Caco-2 (cell line): ENCODE data around the gene TRIM71. TPM values are rescaled to one million over a fixed set of nuclear protein-coding genes. Genes with fewer than 3 reads are reported as not detected.

ENCODE experiments used
- BruUV-seq: library from RNA; stranded (reverse); fragments of 400-500 nt; replicated peaks from 2 replicates; lab custom pipeline; 2021; lab: Mats Ljungman, UMichigan
- CTCF ChIA-PET: fragments of 300-600 bp; sonication (Branson Sonifier 250); formaldehyde crosslinking; loops from one replicate; lab custom pipeline; 2022; ENCODE audit warnings: antibody characterized with exemption; lab: Charles Lee
- POLR2A ChIA-PET: fragments of 300-600 bp; sonication (Branson Sonifier 250); formaldehyde crosslinking; loops from one replicate; lab custom pipeline; 2022; ENCODE audit warnings: antibody characterized with exemption; lab: Charles Lee
- DNase-seq, 2 experiments: peaks; one replicate each; pipeline versions ENCODE4 v3.0.0 to v3.0.0-alpha.2; 2020 to 2022
- H3K27me3 ChIP-seq: replicated peaks from 2 replicates; pipeline ENCODE4 v1.6.0; 2011; ENCODE audit warnings: low read length; ENCODE audit not compliant: control insufficient read depth, insufficient read depth
- H3K36me3 ChIP-seq: 2 replicates; pipeline ENCODE4 v1.5.1; 2011; ENCODE audit warnings: low read length; ENCODE audit not compliant: control insufficient read depth, insufficient read depth
- H3K4me1 ChIP-seq: fragments of 250-450 bp; sonication (Bioruptor Pico); 2 replicates; pipeline ENCODE4 v1.5.1; 2020; ENCODE audit warnings: mild to moderate bottlenecking
- H3K4me3 ChIP-seq: 2 replicates; pipeline ENCODE4 v1.5.1; 2011; ENCODE audit warnings: low read depth, mild to moderate bottlenecking, control low read depth, low read length
- H3K9me3 ChIP-seq: fragments of 250-450 bp; sonication (Bioruptor Pico); 2 replicates; pipeline ENCODE4 v1.5.1; 2020; ENCODE audit warnings: mild to moderate bottlenecking, moderate library complexity
- H3K27ac Mint-ChIP-seq: one replicate; pipeline ENCODE4 v1.8.0; 2022; ENCODE audit warnings: mixed read lengths; ENCODE audit not compliant: unreplicated experiment
- H3K27me3 Mint-ChIP-seq: one replicate; pipeline ENCODE4 v1.8.0; 2022; ENCODE audit warnings: mixed read lengths; ENCODE audit not compliant: insufficient read depth, unreplicated experiment
- H3K36me3 Mint-ChIP-seq: one replicate; pipeline ENCODE4 v1.8.0; 2022; ENCODE audit warnings: mild to moderate bottlenecking, mixed read lengths; ENCODE audit not compliant: insufficient read depth, unreplicated experiment
- H3K4me1 Mint-ChIP-seq: one replicate; pipeline ENCODE4 v1.8.0; 2022; ENCODE audit warnings: low read depth, mixed read lengths; ENCODE audit not compliant: unreplicated experiment
- H3K4me3 Mint-ChIP-seq: one replicate; pipeline ENCODE4 v1.8.0; 2022; ENCODE audit warnings: mild to moderate bottlenecking, moderate library complexity, mixed read lengths; ENCODE audit not compliant: unreplicated experiment
- H3K9me3 Mint-ChIP-seq: one replicate; pipeline ENCODE4 v1.8.0; 2022; ENCODE audit warnings: mixed read lengths; ENCODE audit not compliant: unreplicated experiment
- CTCF ChIP-seq, 2 experiments: fragments of 200-600 bp in 1 of 2; IDR thresholded peaks; 1 replicate in 1 of 2; 2 replicates in 1 of 2; pipeline versions ENCODE4 v1.5.1 to v1.8.0; 2011 to 2022; ENCODE audit warnings: antibody characterized with exemption in 1 of 2, control low read depth in 1 of 2, inconsistent platforms in 1 of 2, low read depth in 1 of 2, low read length in 1 of 2, mild to moderate bottlenecking in 1 of 2, moderate library complexity in 1 of 2; ENCODE audit not compliant: insufficient read depth in 1 of 2, severe bottlenecking in 1 of 2, unreplicated experiment in 1 of 2
- intact Hi-C: fragments of 100-400 bp; cut with micrococcal nuclease; formaldehyde crosslinking; loops from one replicate; pipeline ENCODE4 v1.10.0; 2022; ENCODE audit not compliant: unreplicated experiment
- total RNA-seq: library from RNA; stranded (reverse); gene quantifications from 2 replicates; pipeline ENCODE4 v1.2.3, GENCODE V29; 2022

The TRIM71 gene
- total RNA-seq, 1 experiment from 2014 or later: 68.4 TPM

GRCh38 chr3:32849046-32849445 lies 31.2 kb downstream of the TRIM71 start:
- no peaks in the 10 kb centered on the region for H3K27me3 ChIP-seq
- H3K9me3 ChIP-seq: no peaks in the 10 kb centered on the region
- no peak for TF ChIP-seq CTCF (IDR thresholded peaks at IDR 0.05; ENCODE audit: insufficient read depth in 1 of 2, low read depth in 1 of 2, low read length in 1 of 2, severe bottlenecking in 1 of 2, unreplicated experiment in 1 of 2)
- no peaks in the 10 kb centered on the region for H3K27me3 Mint-ChIP-seq
- H3K4me1 Mint-ChIP-seq: peaks cover 57% of the 10 kb centered on the region
- BruUV-seq: no TSS peak
- H3K36me3 Mint-ChIP-seq: peaks cover 33% of the 10 kb centered on the region
- H3K9me3 Mint-ChIP-seq: no peaks in the 10 kb centered on the region
- intact Hi-C loops: loop anchor here (10.0 kb wide), 1 partner anchor 86 kb away; no protein-coding TSS in a partner anchor
- no peaks in the 10 kb centered on the region for H3K36me3 ChIP-seq
- no peak for DNase-seq
- H3K27ac Mint-ChIP-seq: peak overlapping the region; percentile 79
- peaks cover 71% of the 10 kb centered on the region for H3K4me1 ChIP-seq
- ChIA-PET POLR2A (interaction anchor here (0.6 kb wide), 1 partner anchor 1945 kb away, joined by 3 read pairs; no protein-coding TSS in a partner anchor), CTCF (no interaction called here)
- peak overlapping the region; percentile 58 for H3K4me3 Mint-ChIP-seq
- H3K4me3 ChIP-seq: no peak overlapping the region

- DNase-seq: no peak
- no peaks in the 10 kb centered on the region for H3K36me3 ChIP-seq
- Mint-ChIP-seq H3K9me3 (no peaks in the 10 kb centered on the region), H3K36me3 (peaks cover 28% of the 10 kb centered on the region), H3K27me3 (no peaks in the 10 kb centered on the region), H3K4me1 (peaks cover 51% of the 10 kb centered on the region), H3K4me3 (no peak overlapping the region), H3K27ac (no peak overlapping the region)
- no peak for TF ChIP-seq CTCF (IDR thresholded peaks at IDR 0.05; ENCODE audit: insufficient read depth in 1 of 2, low read depth in 1 of 2, low read length in 1 of 2, severe bottlenecking in 1 of 2, unreplicated experiment in 1 of 2)
- intact Hi-C loops: no loop called here
- CTCF ChIA-PET: no interaction called here
- no TSS peak for BruUV-seq
- H3K4me1 ChIP-seq: peaks cover 59% of the 10 kb centered on the region
- no peaks in the 10 kb centered on the region for H3K27me3 ChIP-seq
- no peak overlapping the region for H3K4me3 ChIP-seq
- POLR2A ChIA-PET: no interaction called here
- H3K9me3 ChIP-seq: no peaks in the 10 kb centered on the region
Measured at GRCh38 chr3:32850226-32850625, 32.4 kb downstream of the TRIM71 start.

GRCh38 chr3:32850636-32851035 lies 32.8 kb downstream of the TRIM71 start:
- DNase-seq: no peak
- no TSS peak for BruUV-seq
- Mint-ChIP-seq H3K27me3 (no peaks in the 10 kb centered on the region), H3K36me3 (peaks cover 29% of the 10 kb centered on the region), H3K4me1 (peaks cover 54% of the 10 kb centered on the region), H3K9me3 (no peaks in the 10 kb centered on the region), H3K27ac (no peak overlapping the region), H3K4me3 (no peak overlapping the region)
- intact Hi-C loops: no loop called here
- TF ChIP-seq CTCF (IDR thresholded peaks at IDR 0.05; ENCODE audit: insufficient read depth in 1 of 2, low read depth in 1 of 2, low read length in 1 of 2, severe bottlenecking in 1 of 2, unreplicated experiment in 1 of 2): no peak
- Histone ChIP-seq H3K4me1 (peaks cover 60% of the 10 kb centered on the region), H3K27me3 (no peaks in the 10 kb centered on the region), H3K9me3 (no peaks in the 10 kb centered on the region), H3K36me3 (no peaks in the 10 kb centered on the region), H3K4me3 (no peak overlapping the region)
- ChIA-PET CTCF (no interaction called here), POLR2A (no interaction called here)
